MM.1S (cell line): ENCODE data around the gene SLC38A3.

Source experiments
- DNase-seq: peaks from one replicate; pipeline ENCODE4 v3.0.0-alpha.2; 2015
- H2AFZ ChIP-seq: fragments of 300-600 bp; sonication (generic); 2 replicates; pipeline ENCODE4 v1.6.0; 2016; ENCODE audit warnings: antibody characterized with exemption, low read length
- H3F3A ChIP-seq: fragments of 300-600 bp; sonication (generic); 2 replicates; pipeline ENCODE4 v1.6.1; 2016; ENCODE audit warnings: mild to moderate bottlenecking, antibody characterized with exemption, low read length, moderate library complexity, mixed read lengths; ENCODE audit not compliant: insufficient read depth
- H3K27ac ChIP-seq: fragments of 300-600 bp; sonication (generic); 2 replicates; pipeline ENCODE4 v1.5.1; 2016; ENCODE audit warnings: mild to moderate bottlenecking, low read length
- H3K27me3 ChIP-seq: fragments of 300-600 bp; sonication (generic); replicated peaks from 2 replicates; pipeline ENCODE4 v1.6.0; 2016; ENCODE audit warnings: low read length; ENCODE audit not compliant: insufficient read depth
- H3K36me3 ChIP-seq: fragments of 300-600 bp; sonication (generic); replicated peaks from 2 replicates; pipeline ENCODE4 v1.6.1; 2016; ENCODE audit warnings: mild to moderate bottlenecking, low read length, mixed read lengths; ENCODE audit not compliant: insufficient read depth
- H3K4me1 ChIP-seq: fragments of 300-600 bp; sonication (generic); 2 replicates; pipeline ENCODE4 v1.6.1; 2016; ENCODE audit warnings: low read length, mixed read lengths
- H3K4me2 ChIP-seq: fragments of 300-600 bp; sonication (generic); 2 replicates; pipeline ENCODE4 v1.6.0; 2016; ENCODE audit warnings: low read depth, low read length
- H3K4me3 ChIP-seq: fragments of 300-600 bp; sonication (generic); 2 replicates; pipeline ENCODE4 v1.5.1; 2016; ENCODE audit warnings: low read length, mixed read lengths
- H3K79me2 ChIP-seq: fragments of 300-600 bp; sonication (generic); 2 replicates; pipeline ENCODE4 v1.6.1; 2016; ENCODE audit warnings: mixed run types, low read length, mixed read lengths
- H3K9ac ChIP-seq: fragments of 300-600 bp; sonication (generic); 2 replicates; pipeline ENCODE4 v1.6.1; 2016; ENCODE audit warnings: low read length, mixed read lengths
- H3K9me2 ChIP-seq: fragments of 300-600 bp; sonication (generic); replicated peaks from 2 replicates; pipeline ENCODE4 v1.6.1; 2016; ENCODE audit warnings: mild to moderate bottlenecking, low read length, mixed read lengths; ENCODE audit not compliant: insufficient read depth
- H3K9me3 ChIP-seq: fragments of 300-600 bp; sonication (generic); replicated peaks from 2 replicates; pipeline ENCODE4 v1.6.1; 2016; ENCODE audit warnings: mild to moderate bottlenecking, low read length, mixed read lengths; ENCODE audit not compliant: insufficient read depth
- H4K20me1 ChIP-seq: fragments of 300-600 bp; sonication (generic); 2 replicates; pipeline ENCODE4 v1.6.1; 2016; ENCODE audit warnings: mild to moderate bottlenecking, low read length, moderate library complexity, mixed read lengths; ENCODE audit not compliant: insufficient read depth
- EZH2 ChIP-seq: fragments of 300-600 bp; sonication (generic); optimal IDR thresholded peaks from 2 replicates; pipeline ENCODE3; 2017; ENCODE audit warnings: low read depth, mild to moderate bottlenecking, antibody characterized with exemption, low read length, mixed read lengths
- EZH2phosphoT487 ChIP-seq: fragments of 300-600 bp; sonication (generic); IDR thresholded peaks from 2 replicates; pipeline ENCODE4 v1.6.1; 2018; ENCODE audit warnings: antibody characterized with exemption, low read length
- TF ChIP-seq, protein P1 (sequence below): fragments of 300-600 bp; sonication (generic); IDR thresholded peaks from 2 replicates; pipeline ENCODE4 v1.5.1; 2016; ENCODE audit warnings: antibody characterized with exemption, low read length, mixed read lengths

Gene SLC38A3

DNA sequence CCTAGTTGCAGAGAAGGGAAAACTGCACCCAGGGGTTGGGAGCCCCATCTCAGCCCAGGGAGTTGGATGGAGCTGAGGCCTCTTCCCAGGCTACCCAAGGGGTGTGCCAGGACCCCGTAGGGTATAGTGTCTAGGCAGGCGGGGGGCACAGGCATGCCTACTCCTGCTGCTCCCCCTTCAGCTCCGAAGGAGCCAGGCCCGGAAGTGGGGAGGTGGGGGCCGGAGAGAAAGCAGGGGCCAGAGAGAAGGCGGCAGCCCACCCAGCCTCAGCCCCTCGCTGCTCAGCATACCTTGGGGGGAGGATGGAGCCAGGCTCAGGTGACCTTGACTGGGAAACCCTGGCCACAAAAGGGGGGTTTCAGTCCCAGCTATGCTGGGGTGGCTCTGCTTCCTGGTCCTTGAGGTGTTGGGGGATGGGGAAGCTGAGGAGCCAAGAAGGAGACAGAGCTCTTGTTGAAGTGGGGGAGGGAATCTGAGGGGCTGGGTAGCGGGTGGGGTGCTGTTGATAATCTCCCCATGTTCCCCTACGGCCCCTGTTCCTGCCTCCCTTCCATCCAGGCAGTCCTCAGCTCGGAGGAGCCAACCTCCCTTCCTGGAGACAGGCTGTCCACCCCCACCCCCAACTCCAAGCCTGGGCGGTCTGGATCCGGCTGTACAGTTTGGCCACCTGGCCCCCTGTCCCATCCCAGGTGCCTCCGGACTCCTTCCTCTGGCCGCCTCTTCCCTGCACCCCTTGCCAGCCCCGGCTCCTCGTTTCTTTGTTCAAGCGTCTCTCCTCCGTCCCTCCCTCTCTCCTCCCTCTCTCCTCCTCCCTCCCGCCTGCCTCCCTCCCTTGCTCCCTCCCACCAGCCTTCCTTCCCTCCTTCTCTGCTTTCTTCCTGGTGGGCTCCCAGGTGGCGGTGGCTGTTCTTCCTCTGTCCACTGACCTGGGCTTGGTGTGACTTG is 48.2 kb upstream of the SLC38A3 start:
- H4K20me1 ChIP-seq, result no peaks in the 10 kb centered on the region
- H3K9me2 ChIP-seq, result no peaks in the 10 kb centered on the region
- H3K79me2 ChIP-seq, result no peaks in the 10 kb centered on the region
- H3K9me3 ChIP-seq, result no peaks in the 10 kb centered on the region
- no peaks in the 10 kb centered on the region for H3K36me3 ChIP-seq
- no peak for DNase-seq
- TF ChIP-seq EZH2phosphoT487 (no peak), EZH2 (no peak)
- TF ChIP-seq, protein P1, sequence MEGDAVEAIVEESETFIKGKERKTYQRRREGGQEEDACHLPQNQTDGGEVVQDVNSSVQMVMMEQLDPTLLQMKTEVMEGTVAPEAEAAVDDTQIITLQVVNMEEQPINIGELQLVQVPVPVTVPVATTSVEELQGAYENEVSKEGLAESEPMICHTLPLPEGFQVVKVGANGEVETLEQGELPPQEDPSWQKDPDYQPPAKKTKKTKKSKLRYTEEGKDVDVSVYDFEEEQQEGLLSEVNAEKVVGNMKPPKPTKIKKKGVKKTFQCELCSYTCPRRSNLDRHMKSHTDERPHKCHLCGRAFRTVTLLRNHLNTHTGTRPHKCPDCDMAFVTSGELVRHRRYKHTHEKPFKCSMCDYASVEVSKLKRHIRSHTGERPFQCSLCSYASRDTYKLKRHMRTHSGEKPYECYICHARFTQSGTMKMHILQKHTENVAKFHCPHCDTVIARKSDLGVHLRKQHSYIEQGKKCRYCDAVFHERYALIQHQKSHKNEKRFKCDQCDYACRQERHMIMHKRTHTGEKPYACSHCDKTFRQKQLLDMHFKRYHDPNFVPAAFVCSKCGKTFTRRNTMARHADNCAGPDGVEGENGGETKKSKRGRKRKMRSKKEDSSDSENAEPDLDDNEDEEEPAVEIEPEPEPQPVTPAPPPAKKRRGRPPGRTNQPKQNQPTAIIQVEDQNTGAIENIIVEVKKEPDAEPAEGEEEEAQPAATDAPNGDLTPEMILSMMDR, result no peak
- peaks cover 81% of the 10 kb centered on the region for H3K27me3 ChIP-seq
- 0 out of 2 replicates have a peak, but pooled peaks cover 4% of the 10 kb centered on the region for H3K4me1 ChIP-seq
- no peak overlapping the region for H3K9ac ChIP-seq
- H2AFZ ChIP-seq, result no peak overlapping the region
- no peak overlapping the region for H3K4me2 ChIP-seq
- H3K4me3 ChIP-seq, result no peak overlapping the region
- no peak overlapping the region for H3K27ac ChIP-seq
- no peaks in the 10 kb centered on the region for H3F3A ChIP-seq

DNA sequence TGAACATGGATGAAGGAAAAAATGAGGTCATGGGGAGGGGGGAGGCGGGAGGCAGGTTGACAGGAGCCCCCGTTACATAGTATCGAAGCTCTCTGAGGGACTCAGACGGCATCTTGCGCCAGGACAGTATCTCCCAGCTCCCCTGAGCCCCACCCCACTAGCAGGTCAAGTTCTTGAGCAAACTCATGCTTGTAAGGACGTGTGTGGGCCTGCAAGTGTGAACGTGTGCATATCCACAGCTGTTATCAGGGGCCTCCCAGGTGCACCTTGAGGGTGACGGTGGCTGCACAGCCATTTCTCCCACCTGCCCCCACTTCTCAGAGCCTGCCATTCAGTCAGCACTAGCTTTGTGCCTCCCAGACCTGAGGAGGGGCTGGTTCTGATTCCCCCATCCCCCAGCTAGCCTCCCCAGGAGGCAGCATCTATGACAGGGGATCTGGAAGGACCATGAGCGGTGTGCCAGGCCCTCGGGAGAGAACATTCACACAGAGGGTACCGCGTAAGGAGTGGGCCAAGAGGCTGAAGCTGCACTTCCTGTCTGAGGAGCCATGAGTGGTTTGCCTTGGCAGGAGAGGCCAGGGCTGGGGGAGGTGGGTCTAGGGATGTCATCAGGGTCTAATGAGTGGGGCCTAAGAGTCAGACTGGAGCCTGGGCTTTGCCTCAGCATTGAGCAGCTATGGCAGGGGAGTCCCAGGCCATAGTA is 47.1 kb upstream of the SLC38A3 start:
- no peak for DNase-seq
- no peak overlapping the region for H3K4me2 ChIP-seq
- no peaks in the 10 kb centered on the region for H3K9me2 ChIP-seq
- H3K27ac ChIP-seq, result no peak overlapping the region
- no peak overlapping the region for H2AFZ ChIP-seq
- TF ChIP-seq EZH2phosphoT487 (no peak), EZH2 (no peak)
- TF ChIP-seq, protein P1, result no peak
- no peak overlapping the region for H3K4me3 ChIP-seq
- H3K9me3 ChIP-seq, result no peaks in the 10 kb centered on the region
- no peaks in the 10 kb centered on the region for H3K36me3 ChIP-seq
- peaks cover 89% of the 10 kb centered on the region for H3K27me3 ChIP-seq
- H3K9ac ChIP-seq, result no peak overlapping the region
- 0 out of 2 replicates have a peak, but pooled peaks cover 4% of the 10 kb centered on the region for H3K4me1 ChIP-seq
- H3K79me2 ChIP-seq, result no peaks in the 10 kb centered on the region
- H4K20me1 ChIP-seq, result no peaks in the 10 kb centered on the region
- H3F3A ChIP-seq, result no peaks in the 10 kb centered on the region

- Histone ChIP-seq H3K79me2 (no peaks in the 10 kb centered on the region), H2AFZ (no peak overlapping the region), H3K4me1 (0 out of 2 replicates have a peak, but pooled peaks cover 4% of the 10 kb centered on the region), H3K9me2 (no peaks in the 10 kb centered on the region), H3K9me3 (no peaks in the 10 kb centered on the region), H3K27me3 (peaks cover 90% of the 10 kb centered on the region), H3K9ac (no peak overlapping the region), H3K4me3 (no peak overlapping the region), H4K20me1 (no peaks in the 10 kb centered on the region), H3K36me3 (no peaks in the 10 kb centered on the region), H3K27ac (no peak overlapping the region), H3K4me2 (no peak overlapping the region), H3F3A (no peaks in the 10 kb centered on the region)
- DNase-seq, result no peak
- no peak for TF ChIP-seq EZH2phosphoT487
- TF ChIP-seq, protein P1, result no peak
- no peak for TF ChIP-seq EZH2
Measured at GRCh38 chr3:50158530-50159146, 46.4 kb upstream of the SLC38A3 start.
